Measurements from ENCODE around the gene COQ7. TPM values are rescaled to one million over a fixed set of nuclear protein-coding genes. Genes with fewer than 3 reads are reported as not detected.

Gene COQ7
- total and polyA plus RNA-seq, 2 of the 4 experiments (the other 2 are of a cell fraction) = 10.9 to 13.6 TPM

- in situ Hi-C loops (cut with MboI; ENCODE audit: low sequenced_read_pairs) = no loop called here
- H3K27me3 ChIP-seq (ENCODE audit: control insufficient read depth, insufficient read depth, low read length) = no peaks in the 10 kb centered on the region
- no peak overlapping the region for H3K56ac ChIP-seq (ENCODE audit: extremely low read depth, insufficient read depth, low read length)
- H3K9me3 ChIP-seq (ENCODE audit: control insufficient read depth, insufficient read depth, low read length) = no peaks in the 10 kb centered on the region
- TF ChIP-seq CTCF (conservative IDR thresholded peaks at IDR 0.05; ENCODE audit: low read depth, low read length) (no peak), CHD1 (IDR thresholded peaks at IDR 0.05; ENCODE audit: low read depth, low read length) (no peak), POLR2A (IDR thresholded peaks at IDR 0.05; ENCODE audit: low read depth, low read length) (no peak), NFE2L2 (IDR thresholded peaks at IDR 0.05; ENCODE audit: low read depth, low read length) (no peak), SMC3 (IDR thresholded peaks at IDR 0.05; ENCODE audit: low read depth, low read length) (no peak)
- no peak overlapping the region for H2BK15ac ChIP-seq (ENCODE audit: low read depth, low read length)
- peaks cover 18% of the 10 kb centered on the region for H3K9me1 ChIP-seq (ENCODE audit: insufficient read depth, low read length)
- H2AK9ac ChIP-seq (replicated peaks; ENCODE audit: low read depth, low read length, poor library complexity) = no peak overlapping the region
- dilution Hi-C loops (cut with HindIII; ENCODE audit: low sequenced_read_pairs, unreplicated experiment) = no loop called here
- H3K23ac ChIP-seq (ENCODE audit: low read depth, low read length) = no peak overlapping the region
- H3K4me3 ChIP-seq (ENCODE audit: insufficient read depth, low read depth, low read length) = no peak overlapping the region
- H3K14ac ChIP-seq (replicated peaks; ENCODE audit: low read depth, low read length) = no peak overlapping the region
- ChIA-PET CTCF (interaction anchor here (0.6 kb wide), 1 partner anchor 718 kb away, joined by 3 read pairs; no protein-coding TSS in a partner anchor), POLR2A (ENCODE audit: unreplicated experiment) (no interaction called here)
- no peak overlapping the region for H2BK120ac ChIP-seq (ENCODE audit: low read depth, low read length)
- no peak for DNase-seq
- H4K8ac ChIP-seq (ENCODE audit: low read depth in 2 of 2, low read length in 2 of 2) = no peak overlapping the region
- H2AFZ ChIP-seq (replicated peaks; ENCODE audit: low read length, poor library complexity) = no peak overlapping the region
- no peak for ATAC-seq (ENCODE audit: low read depth)
- no peak overlapping the region for H3K9ac ChIP-seq (ENCODE audit: low read depth, low read length)
- no peak overlapping the region for H4K91ac ChIP-seq (ENCODE audit: insufficient read depth, low read depth, low read length)
- BruUV-seq (replicated peaks) = no TSS peak
- peaks cover 16% of the 10 kb centered on the region for H3K4me1 ChIP-seq (ENCODE audit: control insufficient read depth, insufficient read depth, low read length)
- no peak overlapping the region for H3K4me2 ChIP-seq (ENCODE audit: low read depth, low read length)
- H3K4ac ChIP-seq (ENCODE audit: low read depth, low read length) = 0 out of 2 replicates have a peak overlapping the region, but pooled peaks have one; percentile 5
- H2AK5ac ChIP-seq (ENCODE audit: low read depth, low read length) = no peak overlapping the region
- H3K79me1 ChIP-seq (ENCODE audit: low read depth in 1 of 2, low read length in 2 of 2) = peaks cover 5 to 30% of the 10 kb centered on the region in 2 experiments; a peak in 3 of 4 replicates
- peaks cover 5% of the 10 kb centered on the region; the same call in 1 of the 2 replicates for H4K20me1 ChIP-seq (ENCODE audit: insufficient read depth, low read length)
- no CpG with 5 or more reads among the region's 3 CpGs for WGBS, 2 experiments (ENCODE audit: extremely low coverage in 2 of 2, insufficient read length in 1 of 2)
- no peak overlapping the region for H3K27ac ChIP-seq (ENCODE audit: insufficient read depth, low read length)
- peaks cover 5% of the 10 kb centered on the region for H3K36me3 ChIP-seq (ENCODE audit: control insufficient read depth, insufficient read depth, low read length)
- 0 out of 2 replicates have a peak overlapping the region, but pooled peaks have one; percentile 3 for H2BK20ac ChIP-seq (ENCODE audit: low read depth, low read length)
- H3K18ac ChIP-seq (ENCODE audit: low read depth, low read length) = no peak overlapping the region
- intact Hi-C loops (cut with micrococcal nuclease) = no loop called here
- H4K5ac ChIP-seq (ENCODE audit: low read depth, low read length) = no peak overlapping the region
- no peak overlapping the region for H2BK5ac ChIP-seq (ENCODE audit: low read depth, low read length, poor library complexity, severe bottlenecking)
These were observed 59.8 kb downstream of the COQ7 start for GRCh38 chr16:19127205-19127604.
